ENCODE data around the gene NCAPD3.
"Not testable (repeated sequence)": the region's sequence is repeated elsewhere in the genome, so short reads cannot be mapped to it uniquely, and the experiment has no call there.

Gene NCAPD3

GRCh38 chr11:134223836-134224709 is at the start of gene NCAPD3, which contains the start of gene VPS26B:
Gene NCAPD3 (minus strand): TSS chr11:134223967. CDS start chr11:134223926, 41 bp downstream.
Gene VPS26B (plus strand): TSS chr11:134224671. CDS start chr11:134225123, 452 bp downstream.
- DNase-seq, result peak; percentile 97

- DNase-seq, result no peak
These were observed 49.5 kb upstream of the NCAPD3 start for GRCh38 chr11:134273317-134273712.

GRCh38 chr11:134272381-134273316 is 48.9 kb upstream of the NCAPD3 start:
- no peak for DNase-seq

GRCh38 chr11:134271978-134272377 is 48.2 kb upstream of the NCAPD3 start:
- no peak for DNase-seq

GRCh38 chr11:134270250-134270714 is 46.5 kb upstream of the NCAPD3 start:
- peak; percentile 63 for DNase-seq

- DNase-seq, result no peak
These were observed 44.2 kb upstream of the NCAPD3 start for GRCh38 chr11:134267966-134268365.

GRCh38 chr11:134267461-134267860 is 43.7 kb upstream of the NCAPD3 start:
- DNase-seq, result no peak

GRCh38 chr11:134266841-134267251 is 43.1 kb upstream of the NCAPD3 start:
- DNase-seq, result no peak

- DNase-seq, result no peak
These were observed 42.7 kb upstream of the NCAPD3 start for GRCh38 chr11:134266440-134266839.

GRCh38 chr11:134264966-134265764 is 41.4 kb upstream of the NCAPD3 start:
- DNase-seq, result no peak

GRCh38 chr11:134261626-134262488 is 38.1 kb upstream of the NCAPD3 start:
- peak; percentile 49 for DNase-seq

GRCh38 chr11:134260983-134261382 is 37.2 kb upstream of the NCAPD3 start:
- DNase-seq, result no peak

- no peak for DNase-seq
These were observed 36.7 kb upstream of the NCAPD3 start for GRCh38 chr11:134260503-134260902.

GRCh38 chr11:134258577-134258976 is 34.8 kb upstream of the NCAPD3 start:
- no peak for DNase-seq

GRCh38 chr11:134257101-134257500 is 33.3 kb upstream of the NCAPD3 start:
- DNase-seq, result no peak

- DNase-seq, result not testable (repeated sequence)
These were observed 31.4 kb upstream of the NCAPD3 start for GRCh38 chr11:134255184-134255561.

- no peak for DNase-seq
These were observed 30.8 kb upstream of the NCAPD3 start for GRCh38 chr11:134254433-134255183.

- DNase-seq, result peak; percentile 98
These were observed 29.6 kb upstream of the NCAPD3 start, which contains the start of the genes ACAD8 and THYN1 for GRCh38 chr11:134253188-134253993. Gene ACAD8 (plus strand): TSS chr11:134253568. CDS start chr11:134253601, 33 bp downstream. Gene THYN1 (minus strand): TSS chr11:134253352. CDS start chr11:134252882, 470 bp downstream.

Data from activated CD4-positive, alpha-beta T cell treated with anti-CD3 and anti-CD28 coated beads, Interleukin-10, Interleukin-2, amounts not matched to agents 100 ng/mL and 50 ng/mL, durations not matched to agents 16 hours and 8 hours (primary cell).